ENCODE measurements around the gene PAQR9. TPM values are rescaled to one million over a fixed set of nuclear protein-coding genes. Genes with fewer than 3 reads are reported as not detected.

PAQR9 gene
- total and polyA plus RNA-seq, 9 of the 15 experiments (the other 6 are each of a cell fraction or from before 2014, with no cell fraction given) = 0.04 to 0.58 (median 0.22) TPM

DNA sequence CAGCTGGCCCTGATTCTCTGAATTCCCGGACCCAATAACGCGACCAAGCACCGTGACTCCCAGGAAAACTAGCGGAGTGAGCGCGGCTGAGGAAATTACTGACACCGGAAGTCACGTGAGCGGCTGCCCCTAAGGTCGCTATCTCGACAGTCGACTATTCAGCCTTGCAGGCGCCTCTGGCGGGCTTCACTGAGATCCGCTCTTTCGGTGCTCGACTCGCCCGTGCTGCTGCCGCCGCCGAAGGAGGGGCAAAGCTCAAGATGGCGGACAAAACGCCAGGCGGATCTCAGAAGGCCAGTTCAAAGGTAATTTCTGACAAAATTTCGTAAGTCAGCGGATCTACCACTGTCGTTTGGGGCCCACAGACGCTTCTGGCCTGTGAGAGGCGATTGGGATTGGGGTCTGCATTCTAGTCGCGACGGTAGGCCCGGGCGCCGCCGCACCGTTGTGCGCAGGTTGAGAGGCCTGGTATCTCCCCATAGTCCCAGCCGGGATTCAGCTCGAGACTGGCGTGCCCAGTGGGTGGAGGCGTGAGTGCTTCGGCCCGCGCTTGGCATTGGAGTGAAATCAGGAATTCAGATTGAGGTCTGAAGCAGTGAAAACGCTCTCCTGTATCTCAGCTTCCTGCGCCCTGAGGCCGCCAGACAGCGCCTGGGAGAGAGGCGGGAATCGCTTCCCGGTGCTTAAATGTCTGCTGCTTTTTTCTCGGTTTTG, 38.1 kb upstream of the PAQR9 start, which contains the start of gene U2SURP (continued):
- TF ChIP-seq SAP30 (IDR thresholded peaks at IDR 0.05; ENCODE audit: borderline replicate concordance, insufficient read depth, low read depth, low read length, poor library complexity, severe bottlenecking) (peak; percentile 43), EP300 (IDR thresholded peaks at IDR 0.05; ENCODE audit: low read length) (peak; percentile 75), MLX (CRISPR knock-in tag; conservative IDR thresholded peaks at IDR 0.05) (no peak), SMAD3 (CRISPR knock-in tag; conservative IDR thresholded peaks at IDR 0.05) (no peak), EHMT2 (IDR thresholded peaks at IDR 0.05) (no peak), FOXJ3 (CRISPR knock-in tag; IDR thresholded peaks at IDR 0.05) (no peak), ATF1 (CRISPR knock-in tag; IDR thresholded peaks at IDR 0.05) (no peak), ATF1 (tag; IDR thresholded peaks at IDR 0.05) (peak; percentile 96), POLR3A (IDR thresholded peaks at IDR 0.05; ENCODE audit: borderline replicate concordance, extremely low read depth, insufficient read depth, insufficient read length) (no peak), ARID3A (IDR thresholded peaks at IDR 0.05; ENCODE audit: borderline replicate concordance, low read depth, low read length) (peak; percentile 56; the same call in 1 of the 2 replicates), ZNF354B (CRISPR knock-in tag; IDR thresholded peaks at IDR 0.05) (no peak), BMI1 (IDR thresholded peaks at IDR 0.05; ENCODE audit: low read length) (no peak)
- TF ChIP-seq, protein P1, sequence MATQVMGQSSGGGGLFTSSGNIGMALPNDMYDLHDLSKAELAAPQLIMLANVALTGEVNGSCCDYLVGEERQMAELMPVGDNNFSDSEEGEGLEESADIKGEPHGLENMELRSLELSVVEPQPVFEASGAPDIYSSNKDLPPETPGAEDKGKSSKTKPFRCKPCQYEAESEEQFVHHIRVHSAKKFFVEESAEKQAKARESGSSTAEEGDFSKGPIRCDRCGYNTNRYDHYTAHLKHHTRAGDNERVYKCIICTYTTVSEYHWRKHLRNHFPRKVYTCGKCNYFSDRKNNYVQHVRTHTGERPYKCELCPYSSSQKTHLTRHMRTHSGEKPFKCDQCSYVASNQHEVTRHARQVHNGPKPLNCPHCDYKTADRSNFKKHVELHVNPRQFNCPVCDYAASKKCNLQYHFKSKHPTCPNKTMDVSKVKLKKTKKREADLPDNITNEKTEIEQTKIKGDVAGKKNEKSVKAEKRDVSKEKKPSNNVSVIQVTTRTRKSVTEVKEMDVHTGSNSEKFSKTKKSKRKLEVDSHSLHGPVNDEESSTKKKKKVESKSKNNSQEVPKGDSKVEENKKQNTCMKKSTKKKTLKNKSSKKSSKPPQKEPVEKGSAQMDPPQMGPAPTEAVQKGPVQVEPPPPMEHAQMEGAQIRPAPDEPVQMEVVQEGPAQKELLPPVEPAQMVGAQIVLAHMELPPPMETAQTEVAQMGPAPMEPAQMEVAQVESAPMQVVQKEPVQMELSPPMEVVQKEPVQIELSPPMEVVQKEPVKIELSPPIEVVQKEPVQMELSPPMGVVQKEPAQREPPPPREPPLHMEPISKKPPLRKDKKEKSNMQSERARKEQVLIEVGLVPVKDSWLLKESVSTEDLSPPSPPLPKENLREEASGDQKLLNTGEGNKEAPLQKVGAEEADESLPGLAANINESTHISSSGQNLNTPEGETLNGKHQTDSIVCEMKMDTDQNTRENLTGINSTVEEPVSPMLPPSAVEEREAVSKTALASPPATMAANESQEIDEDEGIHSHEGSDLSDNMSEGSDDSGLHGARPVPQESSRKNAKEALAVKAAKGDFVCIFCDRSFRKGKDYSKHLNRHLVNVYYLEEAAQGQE (IDR thresholded peaks at IDR 0.05; ENCODE audit: borderline replicate concordance) = peak; percentile 99
- TF ChIP-seq, protein P1 (CRISPR knock-in tag; IDR thresholded peaks at IDR 0.05; ENCODE audit: low read depth) = no peak
- TF ChIP-seq, protein P2, sequence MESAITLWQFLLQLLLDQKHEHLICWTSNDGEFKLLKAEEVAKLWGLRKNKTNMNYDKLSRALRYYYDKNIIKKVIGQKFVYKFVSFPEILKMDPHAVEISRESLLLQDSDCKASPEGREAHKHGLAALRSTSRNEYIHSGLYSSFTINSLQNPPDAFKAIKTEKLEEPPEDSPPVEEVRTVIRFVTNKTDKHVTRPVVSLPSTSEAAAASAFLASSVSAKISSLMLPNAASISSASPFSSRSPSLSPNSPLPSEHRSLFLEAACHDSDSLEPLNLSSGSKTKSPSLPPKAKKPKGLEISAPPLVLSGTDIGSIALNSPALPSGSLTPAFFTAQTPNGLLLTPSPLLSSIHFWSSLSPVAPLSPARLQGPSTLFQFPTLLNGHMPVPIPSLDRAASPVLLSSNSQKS (CRISPR knock-in tag; IDR thresholded peaks at IDR 0.05) = no peak

All from K562 (cell line).